Measurements from ENCODE around the gene SLC24A3. TPM values are rescaled to one million over a fixed set of nuclear protein-coding genes. Genes with fewer than 3 reads are reported as not detected.
A peak's percentile ranks its signal among the peaks of the same experiment; 100 is the strongest.

SLC24A3 gene
- total RNA-seq (2021) (not detected in 2 replicates), Bru-seq, nascent RNA (percentile 2 among the genes with signal in this experiment), BruChase-seq, experiment 1, labeled RNA remaining after a 2-hour chase (percentile 3 among the genes with signal in this experiment), BruChase-seq, experiment 2, labeled RNA remaining after a 6-hour chase (percentile 2 among the genes with signal in this experiment)
- long read RNA-seq = 0 reads

GRCh38 chr20:19212469-19212815 lies at the start of gene SLC24A3:
Gene SLC24A3, plus strand, starts transcription at chr20:19212642.
- TF ChIP-seq CTCF (conservative IDR thresholded peaks at IDR 0.05) (no peak), EZH2 (IDR thresholded peaks at IDR 0.05; ENCODE audit: low read depth) (no peak)
- Histone ChIP-seq H3K79me2 (ENCODE audit: low read depth) (no peaks in the 10 kb centered on the region), H4K20me1 (ENCODE audit: insufficient read depth) (no peaks in the 10 kb centered on the region), H2AFZ (no peak within 1 kb of the TSS), H3F3A (ENCODE audit: insufficient read depth, low read depth) (no peaks in the 10 kb centered on the region), H3K4me2 (no peak within 1 kb of the TSS), H3K4me1 (replicated peaks; ENCODE audit: insufficient read depth) (no peaks in the 10 kb centered on the region), H3K9me3 (ENCODE audit: insufficient read depth, low read depth) (no peaks in the 10 kb centered on the region), H3K36me3 (ENCODE audit: low read depth) (no peaks in the 10 kb centered on the region), H3K27me3 (ENCODE audit: insufficient read depth, low read depth) (peaks cover 43% of the 10 kb centered on the region), H3K9me2 (ENCODE audit: insufficient read depth) (no peaks in the 10 kb centered on the region), H3K4me3 (no peak within 1 kb of the TSS), H3K27ac (no peak within 1 kb of the TSS)
- DNase-seq = no peak
- CTCF ChIA-PET = no interaction called here
- POLR2A ChIA-PET (ENCODE audit: unreplicated experiment) = no interaction called here
- intact Hi-C loops (cut with micrococcal nuclease; ENCODE audit: unreplicated experiment) = no loop called here
- BruUV-seq (replicated peaks) = no TSS peak

GRCh38 chr20:19170148-19170547 lies 42.3 kb upstream of the SLC24A3 start:
- intact Hi-C loops (cut with micrococcal nuclease; ENCODE audit: unreplicated experiment) = no loop called here

DNA sequence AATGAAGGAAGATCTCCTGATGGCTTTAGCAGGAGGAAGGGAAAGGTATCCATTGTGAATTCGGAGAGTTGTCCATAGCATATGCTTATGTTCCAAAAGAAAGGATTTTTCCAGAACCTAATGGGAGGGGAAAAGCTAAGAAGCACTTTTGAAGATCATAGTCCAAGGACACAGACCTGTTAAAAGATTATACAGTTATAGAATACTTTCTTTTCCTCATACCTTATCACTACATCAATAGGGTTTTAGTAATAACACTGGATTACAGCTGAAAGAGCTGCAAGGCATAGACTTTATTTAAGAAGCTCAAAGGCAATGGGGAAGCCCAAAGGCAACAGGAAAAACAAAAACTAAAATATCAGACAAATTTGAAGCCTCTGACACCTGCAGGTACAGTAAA lies 39.8 kb upstream of the SLC24A3 start:
- intact Hi-C loops (cut with micrococcal nuclease; ENCODE audit: unreplicated experiment) = no loop called here
- no TSS peak for BruUV-seq (replicated peaks)
- Histone ChIP-seq H3K9me3 (ENCODE audit: insufficient read depth, low read depth) (no peaks in the 10 kb centered on the region; the same call in 1 of the 2 replicates), H3K4me3 (no peak overlapping the region), H2AFZ (no peak overlapping the region), H4K20me1 (ENCODE audit: insufficient read depth) (no peaks in the 10 kb centered on the region), H3K36me3 (ENCODE audit: low read depth) (no peaks in the 10 kb centered on the region), H3K9me2 (ENCODE audit: insufficient read depth) (no peaks in the 10 kb centered on the region), H3K4me2 (no peak overlapping the region), H3F3A (ENCODE audit: insufficient read depth, low read depth) (no peaks in the 10 kb centered on the region), H3K79me2 (ENCODE audit: low read depth) (no peaks in the 10 kb centered on the region), H3K4me1 (replicated peaks; ENCODE audit: insufficient read depth) (no peaks in the 10 kb centered on the region), H3K27ac (no peak overlapping the region), H3K27me3 (ENCODE audit: insufficient read depth, low read depth) (no peaks in the 10 kb centered on the region)
- DNase-seq = no peak
- ChIA-PET CTCF (no interaction called here), POLR2A (ENCODE audit: unreplicated experiment) (no interaction called here)
- TF ChIP-seq CTCF (conservative IDR thresholded peaks at IDR 0.05) = no peak
- TF ChIP-seq EZH2 (IDR thresholded peaks at IDR 0.05; ENCODE audit: low read depth) = no peak

More at GRCh38 chr20:19170148-19170547, 42.3 kb upstream of the SLC24A3 start:
- H3K79me2 ChIP-seq (ENCODE audit: low read depth) = no peaks in the 10 kb centered on the region
- POLR2A ChIA-PET (ENCODE audit: unreplicated experiment) = no interaction called here
- H3F3A ChIP-seq (ENCODE audit: insufficient read depth, low read depth) = no peaks in the 10 kb centered on the region
- TF ChIP-seq CTCF (conservative IDR thresholded peaks at IDR 0.05) = no peak
- no peaks in the 10 kb centered on the region for H4K20me1 ChIP-seq (ENCODE audit: insufficient read depth)
- CTCF ChIA-PET = no interaction called here
- no peak overlapping the region for H3K27ac ChIP-seq
- no peaks in the 10 kb centered on the region for H3K27me3 ChIP-seq (ENCODE audit: insufficient read depth, low read depth)
- no peaks in the 10 kb centered on the region for H3K4me1 ChIP-seq (replicated peaks; ENCODE audit: insufficient read depth)
- H3K9me2 ChIP-seq (ENCODE audit: insufficient read depth) = no peaks in the 10 kb centered on the region
- no peaks in the 10 kb centered on the region for H3K36me3 ChIP-seq (ENCODE audit: low read depth)
- no peaks in the 10 kb centered on the region; the same call in 1 of the 2 replicates for H3K9me3 ChIP-seq (ENCODE audit: insufficient read depth, low read depth)
- no peak for DNase-seq
- no TSS peak for BruUV-seq (replicated peaks)
- no peak overlapping the region for H3K4me3 ChIP-seq
- no peak overlapping the region for H2AFZ ChIP-seq
- H3K4me2 ChIP-seq = no peak overlapping the region

Data from PC-9 (cell line).